ENCODE data around the gene NUDCD3. TPM values are rescaled to one million over a fixed set of nuclear protein-coding genes. Genes with fewer than 3 reads are reported as not detected.

The NUDCD3 gene
- total RNA-seq, 1 donor from 2014 or later, result 39.3 TPM

- no peak overlapping the region for H3K27ac ChIP-seq
- no peaks in the 10 kb centered on the region for H3K27me3 ChIP-seq
- peaks cover 0 to 7% of the 10 kb centered on the region in 2 donors for H3K9me3 ChIP-seq
- no peak for TF ChIP-seq CTCF (IDR thresholded peaks at IDR 0.05)
- intact Hi-C loops (cut with DNase I), result no loop called here
- H3K4me1 ChIP-seq, result no peaks in the 10 kb centered on the region
- H3K4me3 ChIP-seq, result no peak overlapping the region
- no peaks in the 10 kb centered on the region for H3K36me3 ChIP-seq
- no peak for DNase-seq (ENCODE audit: low spot score in 2 of 2)
Observed at GRCh38 chr7:44341401-44341800, 149.1 kb downstream of the NUDCD3 start.

- Histone ChIP-seq H3K4me3 (no peak overlapping the region), H3K27ac (no peak overlapping the region), H3K4me1 (peaks cover 0 to 6% of the 10 kb centered on the region in 2 donors), H3K27me3 (no peaks in the 10 kb centered on the region), H3K36me3 (no peaks in the 10 kb centered on the region), H3K9me3 (peaks cover 0 to 10% of the 10 kb centered on the region in 2 donors)
- no peak for TF ChIP-seq CTCF (IDR thresholded peaks at IDR 0.05)
- intact Hi-C loops (cut with DNase I), result no loop called here
- DNase-seq (ENCODE audit: low spot score in 2 of 2), result no peak
Observed at GRCh38 chr7:44338600-44338999, 151.9 kb downstream of the NUDCD3 start.

DNA sequence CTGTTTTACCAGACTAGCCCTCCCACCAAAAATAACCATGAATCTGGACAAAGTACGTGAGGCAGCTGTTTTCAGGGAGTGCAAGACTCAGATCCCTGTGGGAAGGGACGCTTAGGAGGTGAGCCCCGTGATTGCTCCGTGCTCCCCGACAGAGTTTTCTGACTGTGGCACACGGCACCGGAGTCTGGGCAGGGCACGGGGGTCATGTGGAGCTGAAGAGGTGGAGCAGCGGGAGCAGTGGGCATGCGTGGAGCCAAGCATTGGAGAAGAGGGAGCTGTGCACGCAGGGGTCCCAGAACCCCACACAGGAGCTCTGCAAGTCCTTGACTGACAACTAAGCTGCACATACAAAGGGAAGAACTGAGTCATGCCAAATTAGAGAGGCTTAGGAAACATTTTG is 154.0 kb downstream of the NUDCD3 start:
- Histone ChIP-seq H3K27ac (no peak overlapping the region), H3K4me3 (no peak overlapping the region), H3K9me3 (peaks cover 0 to 10% of the 10 kb centered on the region in 2 donors), H3K36me3 (no peaks in the 10 kb centered on the region), H3K4me1 (peaks cover 0 to 8% of the 10 kb centered on the region in 2 donors), H3K27me3 (no peaks in the 10 kb centered on the region)
- intact Hi-C loops (cut with DNase I), result no loop called here
- DNase-seq (ENCODE audit: low spot score in 2 of 2), result no peak
- TF ChIP-seq CTCF (IDR thresholded peaks at IDR 0.05), result no peak

DNA sequence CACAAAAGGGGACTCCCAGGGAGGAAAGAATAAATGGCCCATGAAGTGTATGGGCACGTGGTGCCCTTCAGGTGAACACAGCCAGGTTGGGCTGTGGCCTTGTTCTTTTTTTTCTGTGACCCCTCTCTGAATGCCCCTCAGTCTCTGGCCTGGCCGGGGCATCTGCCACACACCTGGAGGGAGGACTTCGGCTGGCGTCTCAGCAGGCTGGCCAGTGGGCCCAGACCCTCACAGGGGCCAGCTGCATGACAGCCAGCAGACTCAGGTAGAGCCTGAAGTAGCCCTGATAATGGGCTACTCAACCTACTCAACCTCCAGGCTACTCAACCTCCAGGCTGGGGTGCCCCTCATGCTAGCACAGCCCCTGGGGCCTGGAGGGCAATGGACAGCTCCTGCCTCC is 155.3 kb downstream of the NUDCD3 start:
- TF ChIP-seq CTCF (IDR thresholded peaks at IDR 0.05), result no peak
- H3K27ac ChIP-seq, result no peak overlapping the region
- intact Hi-C loops (cut with DNase I), result no loop called here

GRCh38 chr7:44334734-44335097 is 155.7 kb downstream of the NUDCD3 start:
- intact Hi-C loops (cut with DNase I), result no loop called here
- Histone ChIP-seq H3K4me3 (no peak overlapping the region), H3K27ac (no peak overlapping the region), H3K36me3 (no peaks in the 10 kb centered on the region), H3K27me3 (no peaks in the 10 kb centered on the region), H3K4me1 (peaks cover 0 to 8% of the 10 kb centered on the region in 2 donors), H3K9me3 (peaks cover 0 to 10% of the 10 kb centered on the region in 2 donors)
- TF ChIP-seq CTCF (IDR thresholded peaks at IDR 0.05), result no peak
- DNase-seq (ENCODE audit: low spot score in 2 of 2), result no peak

More for the DNA sequence above, 155.3 kb downstream of the NUDCD3 start:
- H3K4me1 ChIP-seq, result peaks cover 0 to 8% of the 10 kb centered on the region in 2 donors
- no peaks in the 10 kb centered on the region for H3K27me3 ChIP-seq
- H3K9me3 ChIP-seq, result peaks cover 0 to 10% of the 10 kb centered on the region in 2 donors
- DNase-seq (ENCODE audit: low spot score in 2 of 2), result no peak
- H3K4me3 ChIP-seq, result no peak overlapping the region
- no peaks in the 10 kb centered on the region for H3K36me3 ChIP-seq

All from ascending aorta (tissue), 2 donors.